ENCODE measurements around the gene OR2T10.
"Not testable (repeated sequence)": the region's sequence is repeated elsewhere in the genome, so short reads cannot be mapped to it uniquely, and the experiment has no call there.

Gene OR2T10

GRCh38 chr1:248592655-248593054 is 4.8 kb downstream of the OR2T10 start:
- ATAC-seq: no peak

GRCh38 chr1:248590055-248590454 is 7.4 kb downstream of the OR2T10 start:
- ATAC-seq: no peak

- no peak for ATAC-seq
These were observed 8.2 kb downstream of the OR2T10 start for GRCh38 chr1:248589334-248589733.

GRCh38 chr1:248585266-248585665 is 12.2 kb downstream of the OR2T10 start:
- no peak for ATAC-seq

- ATAC-seq: no peak
These were observed 21.1 kb downstream of the OR2T10 start for GRCh38 chr1:248576260-248576980.

- not testable (repeated sequence) for ATAC-seq
These were observed 22.8 kb downstream of the OR2T10 start, which contains the start of gene OR2T34 for GRCh38 chr1:248574657-248575056. Gene OR2T34, minus strand, starts transcription at chr1:248574757. Its CDS starts 0 bp downstream, at chr1:248574757.

GRCh38 chr1:248573856-248574255 is 23.6 kb downstream of the OR2T10 start:
- ATAC-seq: not testable (repeated sequence)

- not testable (repeated sequence) for ATAC-seq
These were observed 25.5 kb downstream of the OR2T10 start for GRCh38 chr1:248572049-248572448.

GRCh38 chr1:248570811-248571210 is 26.7 kb downstream of the OR2T10 start:
- ATAC-seq: not testable (repeated sequence)

- ATAC-seq: not testable (repeated sequence)
These were observed 28.5 kb downstream of the OR2T10 start for GRCh38 chr1:248569049-248569448.

- peak; percentile 69 to 77 for ATAC-seq
These were observed 31.7 kb downstream of the OR2T10 start for GRCh38 chr1:248565530-248566373.

GRCh38 chr1:248562672-248563071 is 34.8 kb downstream of the OR2T10 start, which contains the start of gene OR2T29:
Gene OR2T29, minus strand, starts transcription at chr1:248562772. Its CDS starts 3,281 bp downstream, at chr1:248559491.
- not testable (repeated sequence) for ATAC-seq

GRCh38 chr1:248551027-248551426 is 46.5 kb downstream of the OR2T10 start:
- ATAC-seq: not testable (repeated sequence)

- not testable (repeated sequence) for ATAC-seq
These were observed 50.1 kb downstream of the OR2T10 start for GRCh38 chr1:248547383-248547782.
